Amniotic epithelial cell (primary cell): ENCODE results near the gene GABARAPL1.
"Not testable (repeated sequence)": the region's sequence is repeated elsewhere in the genome, so short reads cannot be mapped to it uniquely, and the experiment has no call there.

Experiments
- DNase-seq: peaks from one replicate; pipeline ENCODE4 v3.0.0-alpha.2; 2010; ENCODE audit warnings: low read depth

Gene GABARAPL1

GRCh38 chr12:10197879-10198278 is 14.8 kb upstream of the GABARAPL1 start:
- DNase-seq: no peak

- not testable (repeated sequence) for DNase-seq
Measured at GRCh38 chr12:10204495-10204894, 8.2 kb upstream of the GABARAPL1 start.

- peak; percentile 84 for DNase-seq
Measured at GRCh38 chr12:10205220-10205807, 7.4 kb upstream of the GABARAPL1 start.

- DNase-seq: no peak
Measured at GRCh38 chr12:10207136-10207535, 5.5 kb upstream of the GABARAPL1 start.

GRCh38 chr12:10210225-10210624 is 2.5 kb upstream of the GABARAPL1 start:
- no peak for DNase-seq

GRCh38 chr12:10211101-10211939 is 1.4 kb upstream of the GABARAPL1 start:
- DNase-seq: no peak

- DNase-seq: peak; percentile 100
Measured at GRCh38 chr12:10211940-10212738, 538 bp upstream of the GABARAPL1 start.

GRCh38 chr12:10213168-10214135 is 775 bp downstream of the GABARAPL1 start:
- DNase-seq: peak; percentile 96

- DNase-seq: peak; percentile 80
Measured at GRCh38 chr12:10214136-10214894, 1.6 kb downstream of the GABARAPL1 start.

- peak; percentile 77 for DNase-seq
Measured at GRCh38 chr12:10214895-10215267, 2.2 kb downstream of the GABARAPL1 start.

GRCh38 chr12:10215436-10215835 is 2.8 kb downstream of the GABARAPL1 start:
- DNase-seq: no peak

GRCh38 chr12:10215946-10216345 is 3.3 kb downstream of the GABARAPL1 start:
- DNase-seq: not testable (repeated sequence)

GRCh38 chr12:10218021-10218420 is 5.3 kb downstream of the GABARAPL1 start:
- DNase-seq: peak; percentile 63

GRCh38 chr12:10220398-10221077 is 7.9 kb downstream of the GABARAPL1 start:
- DNase-seq: peak; percentile 98

GRCh38 chr12:10221846-10222245 is 9.2 kb downstream of the GABARAPL1 start:
- DNase-seq: no peak

- DNase-seq: no peak
Measured at GRCh38 chr12:10223208-10223607, 10.5 kb downstream of the GABARAPL1 start.

- DNase-seq: not testable (repeated sequence)
Measured at GRCh38 chr12:10225426-10225825, 12.7 kb downstream of the GABARAPL1 start.

GRCh38 chr12:10226086-10226485 is 13.4 kb downstream of the GABARAPL1 start:
- DNase-seq: no peak

- DNase-seq: no peak
Measured at GRCh38 chr12:10226731-10227130, 14.1 kb downstream of the GABARAPL1 start.

- no peak for DNase-seq
Measured at GRCh38 chr12:10227648-10228047, 15.0 kb downstream of the GABARAPL1 start.
